GM12878 (cell line): ENCODE measurements around the gene PDCD1LG2.

Experiments
- BRCA1 ChIP-seq: IDR thresholded peaks from 2 replicates; pipeline ENCODE4 v1.6.1; 2011; ENCODE audit warnings: low read depth, low read length, improper control_type of control experiment
- TF ChIP-seq, protein P1 (sequence below), 3 experiments: IDR thresholded peaks in 2 of 3; conservative IDR thresholded peaks in 1 of 3; 2 replicates each; pipeline ENCODE4 v1.5.1; 2011; ENCODE audit warnings: low read depth in 3 of 3, low read length in 3 of 3, mild to moderate bottlenecking in 3 of 3, control low read depth in 2 of 3, moderate library complexity in 2 of 3, inconsistent platforms in 1 of 3, mixed read lengths in 1 of 3; ENCODE audit not compliant: control insufficient read depth in 2 of 3, insufficient read depth in 1 of 3; ENCODE audit errors: extremely low read depth in 1 of 3

DNA sequence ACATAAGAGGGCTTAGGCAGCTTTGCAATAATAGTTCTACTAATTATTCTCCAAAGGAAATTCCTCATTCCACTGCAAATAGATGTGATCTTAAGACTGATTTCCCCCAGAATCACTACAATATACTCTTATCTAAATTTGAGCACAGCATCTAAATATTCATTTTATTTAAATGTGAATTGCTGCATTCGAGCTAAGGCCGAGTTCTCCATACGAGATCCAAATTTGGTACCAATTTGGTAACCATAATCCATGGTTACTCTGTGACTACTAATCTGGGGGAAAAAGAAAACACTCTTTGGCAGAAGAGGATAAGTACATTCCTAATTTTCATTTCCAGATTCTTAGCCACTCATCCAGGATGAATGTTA is 98.9 kb downstream of the PDCD1LG2 start:
- no peak for TF ChIP-seq BRCA1
- TF ChIP-seq, protein P1, sequence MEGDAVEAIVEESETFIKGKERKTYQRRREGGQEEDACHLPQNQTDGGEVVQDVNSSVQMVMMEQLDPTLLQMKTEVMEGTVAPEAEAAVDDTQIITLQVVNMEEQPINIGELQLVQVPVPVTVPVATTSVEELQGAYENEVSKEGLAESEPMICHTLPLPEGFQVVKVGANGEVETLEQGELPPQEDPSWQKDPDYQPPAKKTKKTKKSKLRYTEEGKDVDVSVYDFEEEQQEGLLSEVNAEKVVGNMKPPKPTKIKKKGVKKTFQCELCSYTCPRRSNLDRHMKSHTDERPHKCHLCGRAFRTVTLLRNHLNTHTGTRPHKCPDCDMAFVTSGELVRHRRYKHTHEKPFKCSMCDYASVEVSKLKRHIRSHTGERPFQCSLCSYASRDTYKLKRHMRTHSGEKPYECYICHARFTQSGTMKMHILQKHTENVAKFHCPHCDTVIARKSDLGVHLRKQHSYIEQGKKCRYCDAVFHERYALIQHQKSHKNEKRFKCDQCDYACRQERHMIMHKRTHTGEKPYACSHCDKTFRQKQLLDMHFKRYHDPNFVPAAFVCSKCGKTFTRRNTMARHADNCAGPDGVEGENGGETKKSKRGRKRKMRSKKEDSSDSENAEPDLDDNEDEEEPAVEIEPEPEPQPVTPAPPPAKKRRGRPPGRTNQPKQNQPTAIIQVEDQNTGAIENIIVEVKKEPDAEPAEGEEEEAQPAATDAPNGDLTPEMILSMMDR (IDR thresholded peaks at IDR 0.05 in 2 of 3, conservative IDR thresholded peaks at IDR 0.05 in 1 of 3; ENCODE audit: control insufficient read depth in 2 of 3, extremely low read depth in 1 of 3, insufficient read depth in 1 of 3, low read depth in 3 of 3, low read length in 3 of 3) = no peak
